Stimulated activated CD8-positive, alpha-beta memory T cell treated with anti-CD3 and anti-CD28 coated beads, Interleukin-2, amount 100 ng/mL, for 1 hour (primary cell): ENCODE measurements around the gene OPCML.

Experiments
- DNase-seq, 2 donors: peaks; one replicate each; pipeline ENCODE4 v3.0.0-alpha.2; 2020; ENCODE audit warnings: low read depth in 2 of 2

OPCML gene

GRCh38 chr11:133034929-133035328 lies 497.4 kb downstream of the OPCML start:
- DNase-seq, result no peak

GRCh38 chr11:133029107-133029506 lies 503.2 kb downstream of the OPCML start:
- no peak for DNase-seq

- DNase-seq, result no peak
These were observed 505.3 kb downstream of the OPCML start for GRCh38 chr11:133026952-133027351.

GRCh38 chr11:133024301-133024700 lies 508.0 kb downstream of the OPCML start:
- no peak for DNase-seq

- no peak for DNase-seq
These were observed 509.1 kb downstream of the OPCML start for GRCh38 chr11:133023232-133023631.

GRCh38 chr11:133021553-133021952 lies 510.7 kb downstream of the OPCML start:
- DNase-seq, result no peak

- DNase-seq, result no peak
These were observed 512.0 kb downstream of the OPCML start for GRCh38 chr11:133020372-133020714.

- no peak for DNase-seq
These were observed 512.5 kb downstream of the OPCML start for GRCh38 chr11:133019545-133020371.

GRCh38 chr11:133015457-133015856 lies 516.8 kb downstream of the OPCML start:
- DNase-seq, result no peak

- no peak for DNase-seq
These were observed 518.0 kb downstream of the OPCML start for GRCh38 chr11:133014337-133014736.

GRCh38 chr11:133012803-133013202 lies 519.5 kb downstream of the OPCML start:
- DNase-seq, result no peak

GRCh38 chr11:133011604-133012003 lies 520.7 kb downstream of the OPCML start:
- no peak for DNase-seq

GRCh38 chr11:133007027-133007584 lies 525.2 kb downstream of the OPCML start:
- no peak for DNase-seq

GRCh38 chr11:133004369-133004768 lies 527.9 kb downstream of the OPCML start:
- DNase-seq, result no peak

GRCh38 chr11:132999516-132999915 lies 532.8 kb downstream of the OPCML start:
- no peak for DNase-seq

GRCh38 chr11:132999031-132999430 lies 533.3 kb downstream of the OPCML start:
- DNase-seq, result no peak

- DNase-seq, result no peak
These were observed 534.9 kb downstream of the OPCML start for GRCh38 chr11:132997396-132997795.

GRCh38 chr11:132994966-132995365 lies 537.3 kb downstream of the OPCML start:
- no peak for DNase-seq

- DNase-seq, result no peak
These were observed 538.3 kb downstream of the OPCML start for GRCh38 chr11:132993991-132994502.

GRCh38 chr11:132992838-132993631 lies 539.3 kb downstream of the OPCML start:
- DNase-seq, result no peak

- DNase-seq, result no peak
These were observed 543.9 kb downstream of the OPCML start for GRCh38 chr11:132988411-132988810.

GRCh38 chr11:132987936-132988335 lies 544.4 kb downstream of the OPCML start:
- no peak for DNase-seq

- no peak for DNase-seq
These were observed 548.7 kb downstream of the OPCML start for GRCh38 chr11:132983641-132983978.
